Activated CD4-positive, alpha-beta T cell treated with anti-CD3 and anti-CD28 coated beads, Interleukin-2, amount 10 ng/mL, durations not matched to agents 7 days and 5 days (primary cell): Measurements from ENCODE around the gene UFD1. TPM values are rescaled to one million over a fixed set of nuclear protein-coding genes. Genes with fewer than 3 reads are reported as not detected.

Source experiments
- CTCF ChIA-PET: fragments of 350-600 bp; sonication (Branson Sonifier 250); formaldehyde crosslinking; loops from one replicate; lab custom pipeline; 2021; ENCODE audit warnings: antibody characterized with exemption; lab: Charles Lee
- POLR2A ChIA-PET: fragments of 350-600 bp; sonication (Branson Sonifier 250); formaldehyde crosslinking; loops from one replicate; lab custom pipeline; 2021; ENCODE audit warnings: antibody characterized with exemption; lab: Charles Lee
- DNase-seq: peaks from one replicate; pipeline ENCODE4 v3.0.0-alpha.2; 2020
- H3K27ac Mint-ChIP-seq: one replicate; pipeline ENCODE4 v1.8.0; 2021; ENCODE audit warnings: mild to moderate bottlenecking, moderate library complexity, mixed read lengths
- H3K27me3 Mint-ChIP-seq: one replicate; pipeline ENCODE4 v1.8.0; 2021; ENCODE audit warnings: mixed read lengths
- H3K36me3 Mint-ChIP-seq: one replicate; pipeline ENCODE4 v1.8.0; 2021; ENCODE audit warnings: low read depth, mixed read lengths
- H3K4me1 Mint-ChIP-seq: one replicate; pipeline ENCODE4 v1.8.0; 2021; ENCODE audit warnings: mixed read lengths
- H3K4me3 Mint-ChIP-seq: one replicate; pipeline ENCODE4 v1.8.0; 2021; ENCODE audit warnings: mild to moderate bottlenecking, moderate library complexity, mixed read lengths
- H3K9me3 Mint-ChIP-seq: one replicate; pipeline ENCODE4 v1.8.0; 2021; ENCODE audit warnings: mixed read lengths
- total RNA-seq, 2 experiments: library from RNA; stranded (reverse); gene quantifications; one replicate each; pipeline ENCODE4 v1.2.3, GENCODE V29; 2021

The UFD1 gene
- total RNA-seq, 2 experiments from 2014 or later, result 93.1 to 114 TPM

DNA sequence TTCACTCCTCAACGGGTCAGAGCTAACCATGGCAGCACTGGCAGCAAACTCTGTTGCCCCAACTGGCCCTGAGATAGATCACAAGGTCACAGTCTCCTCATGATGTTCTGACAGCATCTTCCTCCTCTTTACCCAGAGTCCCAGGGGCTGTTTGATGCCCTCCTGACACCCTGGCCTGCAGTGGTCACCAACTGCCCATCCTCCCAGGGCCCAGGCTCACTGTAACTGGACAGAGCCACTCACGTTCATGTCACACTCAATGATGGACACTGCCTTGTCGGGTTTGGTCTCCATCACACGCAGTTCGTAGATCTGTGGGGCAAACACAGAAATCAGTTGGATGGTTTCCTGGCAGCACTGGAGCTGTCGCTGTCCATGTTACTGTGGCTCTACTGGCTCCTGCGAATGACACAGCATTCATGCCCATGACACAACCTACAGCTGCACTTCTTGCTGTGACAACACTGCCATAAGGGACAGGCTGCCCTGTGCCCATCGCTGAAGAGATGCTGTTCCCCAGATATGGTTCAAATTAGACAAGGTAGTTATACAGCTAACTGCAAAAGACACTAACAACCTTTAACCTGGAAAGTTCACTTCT lies 21.1 kb downstream of the UFD1 start:
- Mint-ChIP-seq H3K36me3 (peaks cover 45% of the 10 kb centered on the region), H3K27ac (peak overlapping the region; percentile 13), H3K9me3 (no peaks in the 10 kb centered on the region), H3K4me1 (no peaks in the 10 kb centered on the region), H3K27me3 (no peaks in the 10 kb centered on the region), H3K4me3 (no peak overlapping the region)
- DNase-seq, result no peak
- ChIA-PET POLR2A (no interaction called here), CTCF (interaction anchor here (1.0 to 1.2 kb wide), 2 partner anchors 16 to 22 kb away, joined by 3 to 4 read pairs; partner anchors contain the start of gene CDC45)

DNA sequence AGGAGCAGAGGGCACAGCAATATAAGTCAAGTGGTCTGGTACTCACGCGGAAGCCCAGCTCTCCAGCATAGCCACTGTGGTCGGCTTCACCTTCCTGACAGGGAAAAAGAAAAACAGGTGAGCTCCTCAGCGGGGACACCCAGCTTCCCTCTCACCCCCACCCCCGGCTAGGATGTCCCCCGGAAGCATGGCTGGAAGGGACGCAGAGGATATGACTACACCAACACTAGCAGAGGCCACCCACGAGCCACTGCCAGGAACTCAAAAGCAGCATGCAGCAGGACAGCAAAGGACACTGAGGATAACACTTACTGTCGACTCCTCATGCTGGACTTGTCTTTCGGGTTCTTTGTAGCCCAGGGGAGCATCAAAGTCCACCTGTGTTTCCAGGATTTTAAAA lies 22.5 kb downstream of the UFD1 start:
- DNase-seq, result no peak
- H3K9me3 Mint-ChIP-seq, result no peaks in the 10 kb centered on the region
- no peaks in the 10 kb centered on the region for H3K27me3 Mint-ChIP-seq
- H3K27ac Mint-ChIP-seq, result no peak overlapping the region
- ChIA-PET CTCF (no interaction called here), POLR2A (no interaction called here)
- no peaks in the 10 kb centered on the region for H3K4me1 Mint-ChIP-seq
- peaks cover 51% of the 10 kb centered on the region for H3K36me3 Mint-ChIP-seq
- no peak overlapping the region for H3K4me3 Mint-ChIP-seq

DNA sequence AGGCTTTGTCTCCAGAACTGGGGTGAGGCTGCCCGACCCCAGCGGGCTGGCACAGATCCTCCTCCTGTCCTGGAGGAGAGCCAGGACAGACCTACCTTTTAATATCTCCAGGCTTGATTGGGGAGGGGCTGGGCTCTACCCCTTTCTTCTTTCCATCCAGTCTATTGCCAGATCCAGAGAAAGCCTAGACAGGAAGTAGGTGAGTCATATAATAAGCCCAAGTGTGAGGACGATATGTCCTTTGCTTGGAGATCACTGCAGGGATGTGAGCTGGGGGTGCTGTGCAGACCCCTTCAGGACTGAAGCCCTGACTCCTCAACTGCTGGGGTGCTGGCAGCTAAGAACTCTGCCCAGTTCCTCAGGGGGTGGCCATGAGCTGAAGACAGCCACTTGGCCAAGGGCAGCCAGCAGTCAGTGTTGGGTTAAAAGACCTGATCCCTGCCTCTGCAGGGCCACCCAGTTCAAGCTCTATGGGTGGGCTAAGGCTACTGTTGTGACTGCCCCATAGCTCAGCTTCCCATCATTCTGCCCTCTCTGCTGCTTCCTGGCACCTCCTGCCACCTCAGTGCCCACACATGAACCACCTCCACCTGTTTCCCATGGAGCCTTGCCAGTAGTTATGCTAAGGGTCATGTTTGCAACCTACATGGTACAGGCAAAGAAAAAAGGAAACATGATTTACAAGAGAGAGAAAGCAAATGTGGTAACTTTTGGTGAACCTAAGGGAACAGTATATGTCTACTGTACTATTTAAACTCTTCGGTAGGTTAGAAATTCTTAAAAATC lies 23.2 kb downstream of the UFD1 start:
- no peaks in the 10 kb centered on the region for H3K27me3 Mint-ChIP-seq
- ChIA-PET POLR2A (no interaction called here), CTCF (interaction anchor here (1.9 kb wide), 1 partner anchor 9 kb away, joined by 4 read pairs; no protein-coding TSS in a partner anchor)
- H3K27ac Mint-ChIP-seq, result no peak overlapping the region
- peaks cover 50% of the 10 kb centered on the region for H3K36me3 Mint-ChIP-seq
- H3K9me3 Mint-ChIP-seq, result no peaks in the 10 kb centered on the region
- no peaks in the 10 kb centered on the region for H3K4me1 Mint-ChIP-seq
- no peak for DNase-seq
- H3K4me3 Mint-ChIP-seq, result no peak overlapping the region

DNA sequence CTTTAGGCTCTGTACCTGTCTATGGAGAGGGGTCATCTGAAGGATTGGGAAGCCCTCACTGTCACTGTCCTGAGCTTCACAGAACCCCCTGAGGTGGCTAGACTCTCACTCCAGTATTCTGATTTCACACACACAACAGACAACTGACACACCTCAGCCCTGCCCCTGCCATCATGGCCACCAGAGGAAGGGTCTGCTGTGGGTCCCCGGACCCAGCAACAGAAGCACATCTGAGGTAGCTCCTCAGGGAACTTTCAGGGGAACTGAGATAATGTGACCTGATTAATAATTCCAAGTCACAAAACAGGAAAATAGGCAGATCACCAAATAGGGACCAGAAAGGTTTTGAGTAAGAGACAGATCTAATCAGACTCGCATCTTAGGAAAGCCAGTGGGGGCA lies 24.0 kb downstream of the UFD1 start:
- Mint-ChIP-seq H3K9me3 (no peaks in the 10 kb centered on the region), H3K27me3 (no peaks in the 10 kb centered on the region), H3K4me1 (no peaks in the 10 kb centered on the region), H3K27ac (no peak overlapping the region), H3K36me3 (peaks cover 49% of the 10 kb centered on the region), H3K4me3 (no peak overlapping the region)
- DNase-seq, result no peak
- POLR2A ChIA-PET, result no interaction called here
- CTCF ChIA-PET, result interaction anchor here (1.9 kb wide), 1 partner anchor 9 kb away, joined by 4 read pairs; no protein-coding TSS in a partner anchor

DNA sequence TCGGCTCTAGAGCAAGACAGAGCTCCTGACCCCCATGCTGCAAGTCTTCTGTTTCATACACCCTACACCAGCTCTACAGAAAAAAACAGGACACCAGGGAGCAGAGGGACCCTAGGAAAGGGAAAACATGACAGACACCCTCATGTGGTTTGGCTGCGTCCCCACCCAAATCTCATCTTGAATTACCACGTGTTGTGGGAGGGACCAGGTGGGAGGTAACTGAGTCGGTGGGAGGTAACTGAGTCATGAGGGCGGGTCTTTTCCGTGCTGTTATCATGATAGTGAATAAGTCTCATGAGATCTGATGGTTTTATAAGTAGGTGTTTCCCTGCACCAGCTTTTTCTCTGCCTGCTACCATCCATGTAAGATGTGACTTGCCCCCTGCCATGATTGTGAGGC lies 24.8 kb downstream of the UFD1 start:
- peaks cover 51% of the 10 kb centered on the region for H3K36me3 Mint-ChIP-seq
- no peak overlapping the region for H3K4me3 Mint-ChIP-seq
- ChIA-PET CTCF (interaction anchor here (1.9 kb wide), 1 partner anchor 10 kb away, joined by 4 read pairs; no protein-coding TSS in a partner anchor), POLR2A (no interaction called here)
- H3K27ac Mint-ChIP-seq, result peak overlapping the region; percentile 14
- no peaks in the 10 kb centered on the region for H3K9me3 Mint-ChIP-seq
- H3K27me3 Mint-ChIP-seq, result no peaks in the 10 kb centered on the region
- H3K4me1 Mint-ChIP-seq, result peaks cover 6% of the 10 kb centered on the region
- DNase-seq, result no peak

DNA sequence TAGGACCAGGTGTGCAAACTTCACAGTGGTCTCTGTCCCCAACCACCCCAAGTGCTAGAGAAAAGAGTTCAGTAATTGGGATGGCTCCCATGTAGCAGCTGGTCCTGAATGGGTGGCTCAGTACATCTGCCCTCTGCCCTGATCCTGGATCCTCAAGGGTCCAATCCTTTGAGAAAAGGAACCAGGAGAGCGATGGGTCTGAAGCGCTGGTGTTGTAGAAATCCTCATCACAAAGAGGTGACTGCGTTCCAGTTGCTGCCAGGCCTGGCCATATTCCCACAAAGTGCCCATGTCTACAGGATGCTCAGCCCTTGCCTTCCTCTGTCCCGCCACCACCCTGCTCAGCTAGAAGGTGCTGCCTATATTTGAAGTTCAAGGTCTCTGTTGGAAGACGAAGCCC lies 25.3 kb downstream of the UFD1 start:
- Mint-ChIP-seq H3K27me3 (no peaks in the 10 kb centered on the region), H3K4me1 (peaks cover 10% of the 10 kb centered on the region), H3K27ac (no peak overlapping the region), H3K36me3 (peaks cover 51% of the 10 kb centered on the region), H3K9me3 (no peaks in the 10 kb centered on the region), H3K4me3 (no peak overlapping the region)
- CTCF ChIA-PET, result no interaction called here
- POLR2A ChIA-PET, result no interaction called here
- DNase-seq, result no peak

DNA sequence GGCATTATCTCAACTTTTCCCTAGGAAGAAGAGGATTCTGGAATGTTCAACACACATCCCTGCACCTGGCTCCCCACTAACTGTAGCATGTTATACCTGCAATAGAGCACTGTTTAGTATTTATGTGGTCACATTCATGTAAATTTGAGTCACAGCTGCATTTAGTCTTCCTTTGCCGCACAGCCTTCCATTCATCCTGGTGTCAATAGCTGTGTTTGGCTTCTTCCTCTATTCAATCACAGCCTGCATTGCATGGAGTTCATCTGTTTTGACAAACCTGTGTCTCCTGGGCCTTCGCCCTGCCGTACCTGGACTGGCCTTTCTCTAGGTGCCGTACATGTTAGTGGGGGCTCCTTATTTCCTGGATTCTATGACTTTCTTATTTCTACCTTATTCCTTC lies 27.4 kb downstream of the UFD1 start:
- DNase-seq, result no peak
- ChIA-PET POLR2A (no interaction called here), CTCF (interaction anchor here (0.5 to 2.4 kb wide), 2 partner anchors 20 to 181 kb away, joined by 3 to 6 read pairs; partner anchors contain the start of gene HIRA)
- Mint-ChIP-seq H3K4me3 (no peak overlapping the region), H3K27me3 (no peaks in the 10 kb centered on the region), H3K9me3 (no peaks in the 10 kb centered on the region), H3K4me1 (peaks cover 23% of the 10 kb centered on the region), H3K36me3 (peaks cover 50% of the 10 kb centered on the region), H3K27ac (no peak overlapping the region)

DNA sequence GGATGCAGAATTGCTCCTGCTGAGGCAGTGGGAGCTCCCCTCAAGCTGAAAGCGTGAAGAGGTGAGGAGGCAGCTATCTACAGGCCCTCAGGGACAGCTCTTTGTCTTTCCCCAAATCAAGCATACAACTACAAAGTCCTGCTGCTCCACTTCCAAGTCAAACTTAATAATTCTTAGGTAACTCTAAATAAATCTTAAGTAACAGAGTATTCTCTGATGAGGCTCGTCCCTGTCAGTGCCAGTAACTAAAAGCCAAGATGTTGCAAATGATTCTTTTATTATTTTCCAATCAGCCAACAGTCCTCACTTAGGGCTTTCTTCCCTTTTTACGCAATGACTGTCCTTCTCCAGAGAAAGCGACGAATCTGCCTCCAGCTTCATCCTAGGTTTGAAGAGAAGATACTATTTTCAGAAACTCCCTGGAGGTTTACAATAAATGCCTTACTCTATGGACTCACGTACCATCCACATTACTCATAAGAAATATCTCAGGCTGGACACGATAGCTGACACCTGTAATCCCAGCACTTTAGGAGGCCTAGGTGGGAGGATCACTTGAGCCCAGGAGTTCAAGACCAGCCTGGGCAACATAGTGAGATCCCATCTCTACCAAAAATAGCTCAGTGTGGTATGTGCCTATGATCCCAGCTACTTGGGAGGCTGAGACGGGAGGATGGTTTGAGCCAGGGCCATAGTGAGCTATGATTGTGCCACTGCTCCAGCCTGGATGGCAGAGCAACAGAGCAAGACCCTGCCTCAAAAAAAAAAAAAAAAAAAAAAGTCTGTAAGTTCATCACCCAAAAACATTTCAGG lies 28.4 kb downstream of the UFD1 start:
- Mint-ChIP-seq H3K4me1 (peaks cover 29% of the 10 kb centered on the region), H3K27ac (peak overlapping the region; percentile 56), H3K27me3 (no peaks in the 10 kb centered on the region), H3K4me3 (no peak overlapping the region), H3K9me3 (no peaks in the 10 kb centered on the region), H3K36me3 (peaks cover 48% of the 10 kb centered on the region)
- CTCF ChIA-PET, result interaction anchor here (1.1 to 2.4 kb wide), 3 partner anchors 9 to 19 kb away, joined by 4 to 6 read pairs (median 5); partner anchors contain the start of gene HIRA
- POLR2A ChIA-PET, result no interaction called here
- no peak for DNase-seq

DNA sequence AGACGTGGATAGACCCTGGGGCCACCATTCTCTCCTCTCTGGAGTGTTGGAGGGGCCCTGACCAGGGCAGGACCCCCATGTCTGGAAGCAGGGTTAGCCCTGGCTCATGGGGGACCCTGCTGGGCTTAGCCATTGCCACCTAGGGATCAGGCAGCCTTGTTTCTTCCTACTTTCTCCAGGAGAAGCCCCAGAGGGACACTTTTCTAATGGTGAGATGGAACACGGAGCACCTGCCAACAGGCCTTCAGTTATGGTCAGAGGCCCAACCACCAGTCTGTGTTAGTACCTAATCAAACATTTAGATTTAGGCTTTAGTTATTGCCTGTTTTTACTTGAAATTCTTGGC lies 29.6 kb downstream of the UFD1 start:
- Mint-ChIP-seq H3K9me3 (no peaks in the 10 kb centered on the region), H3K4me1 (peaks cover 37% of the 10 kb centered on the region), H3K27ac (no peak overlapping the region), H3K36me3 (peaks cover 46% of the 10 kb centered on the region), H3K27me3 (no peaks in the 10 kb centered on the region), H3K4me3 (no peak overlapping the region)
- POLR2A ChIA-PET, result no interaction called here
- CTCF ChIA-PET, result no interaction called here
- DNase-seq, result no peak

DNA sequence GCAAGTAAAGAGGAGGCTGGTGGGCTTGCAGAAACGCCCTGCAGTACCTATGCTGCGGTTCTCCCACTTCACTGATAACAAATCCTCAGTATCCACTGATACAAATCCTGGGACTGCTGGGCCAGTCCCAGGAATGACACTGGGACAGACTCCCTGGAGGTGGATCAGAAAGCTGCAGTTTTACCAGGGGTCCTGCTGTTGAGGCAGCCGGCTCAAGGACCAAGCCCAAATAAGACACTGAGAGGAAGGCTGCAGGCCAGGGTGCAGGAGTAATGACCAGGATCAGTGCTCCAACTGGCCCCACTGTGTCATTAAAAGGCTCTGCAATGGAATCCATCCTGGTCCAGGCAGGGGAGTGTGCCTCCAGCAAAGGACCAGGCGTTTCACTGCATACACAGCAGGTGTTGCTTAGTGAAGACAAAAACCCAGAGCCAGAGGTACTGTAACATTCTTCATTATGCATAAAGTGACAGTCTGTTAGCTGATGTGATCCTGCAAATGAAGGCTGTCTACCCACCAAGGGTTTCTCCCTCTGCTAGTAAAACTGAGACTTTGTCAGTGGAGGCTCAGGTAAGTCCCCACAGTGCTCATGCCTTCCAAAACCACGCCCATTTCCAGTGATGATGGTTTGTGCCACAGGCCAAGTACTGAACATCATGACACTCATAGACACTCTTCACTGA lies 30.1 kb downstream of the UFD1 start:
- Mint-ChIP-seq H3K9me3 (no peaks in the 10 kb centered on the region), H3K27ac (peak overlapping the region; percentile 96), H3K27me3 (no peaks in the 10 kb centered on the region), H3K4me3 (peak overlapping the region; percentile 94), H3K36me3 (peaks cover 43% of the 10 kb centered on the region), H3K4me1 (peaks cover 38% of the 10 kb centered on the region)
- POLR2A ChIA-PET, result no interaction called here
- CTCF ChIA-PET, result no interaction called here
- DNase-seq, result peak; percentile 29

DNA sequence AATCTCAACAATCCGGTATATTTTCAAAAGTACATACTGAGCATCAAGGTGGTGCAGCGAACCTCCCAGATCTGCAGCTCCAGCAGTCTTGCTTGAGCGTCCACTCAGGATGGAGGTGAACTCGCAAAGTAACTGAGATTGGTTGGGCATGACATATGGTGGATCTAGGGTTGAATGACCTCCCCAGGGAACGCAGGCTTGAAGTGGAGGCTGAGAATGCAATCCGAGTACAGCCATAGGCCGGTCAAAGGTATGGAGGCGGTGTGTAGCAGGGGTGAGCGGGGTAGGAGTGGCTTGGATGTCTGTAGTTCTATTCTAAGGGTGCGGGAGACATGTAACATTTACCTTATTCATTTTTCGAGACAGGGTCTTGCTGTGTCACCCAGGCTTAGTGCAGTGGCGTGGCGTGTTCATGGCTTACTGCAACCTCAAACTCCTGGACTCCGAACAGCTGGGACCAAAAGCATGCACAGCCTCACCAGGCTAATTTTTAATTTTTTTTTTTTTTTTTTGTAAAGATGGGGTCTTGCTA lies 30.9 kb downstream of the UFD1 start:
- Mint-ChIP-seq H3K36me3 (peaks cover 39% of the 10 kb centered on the region), H3K27ac (peak overlapping the region; percentile 96), H3K4me1 (peaks cover 40% of the 10 kb centered on the region), H3K4me3 (peak overlapping the region; percentile 94), H3K27me3 (no peaks in the 10 kb centered on the region), H3K9me3 (no peaks in the 10 kb centered on the region)
- POLR2A ChIA-PET, result no interaction called here
- CTCF ChIA-PET, result no interaction called here
- DNase-seq, result peak; percentile 42
